ENCODE measurements around the gene MTX3.

The MTX3 gene

DNA sequence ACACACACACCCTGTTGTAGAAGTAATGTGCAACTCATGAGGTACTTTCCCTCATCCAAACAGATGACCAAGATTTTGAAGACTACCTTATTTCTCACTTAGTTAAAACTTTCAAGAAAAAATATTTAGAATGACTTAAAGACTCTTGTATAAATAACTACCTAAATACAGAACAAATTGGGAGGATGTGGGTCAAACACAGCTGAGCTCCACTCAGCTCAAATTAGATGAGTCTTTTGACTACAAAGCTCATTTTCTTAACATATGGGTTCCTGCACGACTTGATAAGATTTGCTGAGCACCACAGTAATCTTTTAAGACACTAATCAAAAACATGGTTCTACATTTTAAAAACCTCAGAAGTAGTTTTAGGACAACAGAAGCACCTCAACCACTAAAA lies 8.9 kb downstream of the MTX3 start:
- no peak for DNase-seq
- no peak for ATAC-seq

DNA sequence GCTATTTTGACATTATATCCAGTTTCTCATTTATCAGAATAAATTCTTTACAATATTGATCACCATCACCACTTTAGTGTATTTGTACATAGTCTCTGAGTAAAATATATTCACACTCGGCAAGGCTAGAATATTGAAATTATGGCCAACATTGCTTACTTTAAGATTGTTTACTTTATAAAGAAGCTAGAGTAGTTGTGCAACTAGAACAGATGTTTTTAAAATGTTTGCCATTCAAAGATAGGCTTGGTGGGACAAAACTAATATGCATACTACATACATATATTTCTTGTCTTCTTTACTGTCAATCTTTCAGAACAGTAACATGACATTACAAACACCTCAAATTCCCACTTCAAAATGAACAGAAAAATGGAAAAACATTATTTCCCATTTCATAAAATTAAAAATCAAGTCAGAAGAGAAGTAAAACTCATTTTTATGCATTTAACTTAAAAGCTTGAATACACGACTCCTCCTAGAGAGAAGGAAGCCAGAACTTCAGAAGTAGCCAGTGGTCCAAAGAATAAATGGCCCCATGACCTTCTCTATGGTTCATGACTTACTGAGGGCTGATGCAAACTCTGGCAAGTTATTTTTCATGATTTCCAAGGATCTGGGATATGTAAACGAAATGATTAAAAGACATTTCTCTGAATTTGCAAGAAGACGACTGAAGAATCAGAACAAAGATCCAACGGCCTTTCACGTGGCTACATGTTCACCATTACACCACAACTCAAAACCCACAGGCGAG lies 14.1 kb downstream of the MTX3 start:
- DNase-seq (no peak), ATAC-seq (no peak)

- no peak for DNase-seq
Measured at GRCh38 chr5:79975422-79975821, 15.6 kb downstream of the MTX3 start.

GRCh38 chr5:79974886-79975285 lies 16.2 kb downstream of the MTX3 start:
- DNase-seq (no peak), ATAC-seq (no peak)

More at GRCh38 chr5:79975422-79975821, 15.6 kb downstream of the MTX3 start:
- no peak for ATAC-seq

DNA sequence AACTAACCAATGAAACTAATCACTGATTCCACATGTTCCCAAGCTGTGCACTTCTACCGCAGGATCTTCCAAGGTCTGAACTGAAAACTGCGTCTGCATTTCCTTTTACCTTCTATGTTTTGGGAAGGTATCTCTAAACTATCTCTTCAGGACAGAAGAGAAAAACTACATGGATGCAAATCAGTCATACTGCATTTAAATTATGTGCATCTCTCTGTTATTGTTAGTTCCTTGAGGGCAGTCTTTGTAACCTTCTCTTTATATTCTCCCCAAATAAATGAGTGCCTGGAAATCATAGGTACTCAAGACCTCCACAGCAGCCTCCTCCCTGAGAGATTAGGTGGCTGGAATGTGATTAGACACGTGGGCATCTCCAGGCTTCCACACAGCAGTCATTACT lies 17.1 kb downstream of the MTX3 start:
- ATAC-seq = no peak
- no peak for DNase-seq

- ATAC-seq (no peak), DNase-seq (no peak)
Measured at GRCh38 chr5:79973511-79973910, 17.6 kb downstream of the MTX3 start.

GRCh38 chr5:79971156-79971555 lies 19.9 kb downstream of the MTX3 start:
- ATAC-seq (no peak), DNase-seq (no peak)

DNA sequence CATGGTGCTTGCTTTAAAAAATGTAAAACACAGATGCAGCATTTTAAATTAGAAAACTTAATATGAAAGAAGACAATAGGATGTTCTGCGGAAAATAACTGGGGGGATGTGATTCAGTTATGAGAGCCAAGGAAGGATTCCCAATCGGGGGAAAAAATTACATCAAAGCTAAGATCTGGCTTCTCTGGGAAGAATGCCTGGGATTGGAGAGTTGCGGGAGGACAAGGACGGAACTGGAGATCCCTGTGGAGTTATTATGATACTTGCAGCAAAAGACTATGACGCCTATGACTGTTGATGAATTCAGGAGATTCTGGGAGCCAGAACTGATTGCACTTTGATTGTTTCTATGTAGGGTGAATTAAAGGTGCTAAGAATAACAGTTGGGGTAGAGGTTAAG lies 24.6 kb downstream of the MTX3 start:
- ATAC-seq (no peak), DNase-seq (no peak)

DNA sequence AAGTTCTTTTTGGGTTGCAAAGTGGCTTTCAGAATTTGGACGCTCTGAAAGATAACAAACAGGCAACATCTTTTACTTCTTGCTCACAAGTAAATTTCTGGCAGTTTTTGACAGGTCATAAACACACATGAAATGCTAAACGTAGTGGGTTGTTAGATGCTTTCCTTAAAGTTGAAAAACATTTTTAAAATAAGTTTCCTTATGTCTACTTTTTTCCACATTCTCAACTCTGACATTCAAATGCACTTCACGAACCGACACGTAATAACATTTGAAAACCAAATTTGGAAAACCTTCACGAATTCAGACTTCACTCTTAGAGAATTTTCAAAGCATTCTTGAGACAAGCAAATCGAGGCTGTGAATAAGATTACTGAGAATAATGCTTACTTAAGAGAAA lies 26.9 kb downstream of the MTX3 start:
- ATAC-seq = no peak

DNA sequence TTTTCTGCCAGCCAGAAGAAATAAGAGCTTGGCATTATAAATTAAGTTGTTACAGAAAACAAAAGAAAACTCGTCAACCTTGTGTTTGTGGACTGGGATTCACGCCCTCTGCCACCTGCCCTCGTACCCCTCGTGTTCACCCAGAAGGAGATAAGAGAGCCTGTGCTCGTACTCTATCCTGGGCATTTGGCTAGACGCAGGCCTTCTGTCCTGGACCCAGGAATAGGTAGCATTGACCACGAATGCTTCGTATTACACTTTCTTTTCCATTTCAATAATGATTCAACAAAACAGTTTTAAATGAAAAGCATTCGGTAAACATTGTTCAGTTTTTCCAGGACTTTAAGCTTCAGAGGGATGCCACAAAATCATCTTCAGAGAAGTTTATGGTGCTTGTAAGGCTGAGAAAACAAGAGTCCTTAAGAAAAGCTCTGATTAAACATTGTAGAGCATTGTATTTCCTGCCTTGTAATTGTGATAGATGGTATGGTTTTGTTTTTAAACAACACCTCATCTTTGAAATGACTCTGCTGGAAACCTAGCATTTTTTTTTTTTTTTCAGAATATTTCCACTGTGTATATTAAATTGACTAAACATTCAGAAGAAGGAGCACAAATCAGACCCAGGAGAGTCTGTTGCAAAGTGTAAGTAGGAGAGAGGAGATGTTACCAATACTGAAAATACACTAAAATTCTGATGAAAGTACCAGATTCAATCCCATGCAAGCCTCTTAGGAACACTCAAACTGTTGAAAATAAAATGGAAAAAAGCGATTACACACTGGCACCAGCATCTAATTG lies 27.6 kb downstream of the MTX3 start:
- DNase-seq (no peak), ATAC-seq (peak; percentile 21)

More for the DNA sequence above, 26.9 kb downstream of the MTX3 start:
- no peak for DNase-seq

DNA sequence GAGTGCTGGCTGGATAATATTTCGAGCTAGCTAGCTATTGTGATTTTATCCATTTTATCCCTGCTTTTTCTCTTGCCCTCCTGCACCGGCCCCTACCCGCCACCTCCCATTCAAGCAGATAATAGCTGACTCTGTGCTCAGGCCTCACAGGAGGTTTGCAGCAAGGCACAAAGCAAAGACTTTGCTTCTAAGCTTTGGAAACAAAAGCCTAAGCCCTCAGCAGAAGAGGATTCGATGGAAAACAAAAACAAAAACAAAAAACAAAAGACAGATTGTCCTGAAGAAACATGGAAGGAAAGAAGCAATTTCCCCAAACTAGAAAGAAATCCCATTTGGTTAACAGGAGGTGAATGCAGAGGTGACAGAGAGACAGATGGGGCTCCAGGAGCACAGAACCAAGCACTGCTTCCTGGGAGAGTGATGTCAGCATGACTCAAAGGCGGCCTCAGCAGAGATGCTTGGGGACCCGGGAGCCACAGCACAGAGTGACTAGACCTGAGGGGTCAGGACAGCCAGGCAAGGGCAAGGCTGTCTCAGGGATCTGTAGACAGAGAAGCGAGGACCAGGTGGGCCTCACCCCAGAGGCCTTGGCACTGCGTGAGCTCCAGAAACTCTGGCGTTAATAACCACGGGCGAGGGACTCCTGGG lies 28.4 kb downstream of the MTX3 start:
- DNase-seq (peak; percentile 62), ATAC-seq (peak; percentile 97)

- no peak for DNase-seq
- ATAC-seq = no peak
Measured at GRCh38 chr5:79961716-79962574, 29.1 kb downstream of the MTX3 start.

GRCh38 chr5:79959407-79959806 lies 31.7 kb downstream of the MTX3 start:
- ATAC-seq = no peak
- no peak for DNase-seq

- DNase-seq = no peak
- no peak for ATAC-seq
Measured at GRCh38 chr5:79955941-79956670, 35.0 kb downstream of the MTX3 start.

DNA sequence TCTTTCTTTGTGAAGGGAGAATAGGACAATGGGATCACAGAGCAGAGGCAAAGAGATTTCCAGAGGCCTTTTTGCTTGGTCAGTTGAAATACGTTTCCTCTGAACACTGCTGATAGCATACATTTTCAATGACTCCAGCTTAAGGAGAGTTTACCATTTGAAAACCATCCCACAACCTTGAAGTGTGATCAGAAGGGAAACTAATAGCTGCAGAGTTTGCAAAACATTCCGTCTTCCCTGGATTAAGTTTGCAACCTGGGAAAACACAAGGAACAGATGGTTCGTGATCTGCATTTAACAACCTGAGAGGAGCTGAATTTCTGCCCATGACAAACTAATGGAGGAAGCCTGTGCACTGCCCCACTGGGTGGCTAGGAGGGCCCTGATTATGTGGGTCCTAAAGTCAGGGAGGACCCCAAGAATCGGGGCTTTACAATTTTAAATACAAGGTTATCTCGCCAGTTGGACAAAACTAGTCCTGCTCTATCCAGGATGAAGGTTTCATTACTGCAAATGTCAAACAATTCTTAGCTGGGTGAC lies 35.6 kb downstream of the MTX3 start:
- DNase-seq = no peak

GRCh38 chr5:79954620-79955019 lies 36.4 kb downstream of the MTX3 start:
- no peak for ATAC-seq
- DNase-seq = no peak

More for the DNA sequence above, 35.6 kb downstream of the MTX3 start:
- ATAC-seq = no peak

DNA sequence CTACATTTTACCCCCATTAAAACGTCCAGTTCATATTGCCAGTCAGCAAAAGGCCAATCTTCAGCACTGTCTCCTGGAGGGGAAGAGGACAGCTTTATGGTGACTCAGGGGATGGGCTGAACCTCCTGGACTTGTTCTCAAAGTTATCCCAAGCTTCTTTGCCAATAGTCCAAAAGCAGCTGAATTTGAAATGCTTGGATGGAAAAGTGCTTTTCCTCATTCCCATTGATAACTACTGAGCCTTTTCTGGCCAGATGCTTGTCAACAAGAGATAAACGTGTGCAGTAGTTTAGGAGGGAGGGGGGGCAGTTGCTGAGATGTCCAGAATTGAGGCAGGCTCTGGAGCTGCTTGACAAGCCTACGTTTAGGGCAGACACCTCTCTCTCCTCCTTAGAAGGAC lies 43.5 kb downstream of the MTX3 start:
- ATAC-seq (no peak), DNase-seq (no peak)

- DNase-seq = peak; percentile 10
- ATAC-seq = peak; percentile 79
Measured at GRCh38 chr5:79938468-79938867, 52.6 kb downstream of the MTX3 start.

GRCh38 chr5:79936646-79937216 lies 54.3 kb downstream of the MTX3 start:
- DNase-seq (no peak), ATAC-seq (no peak)

- DNase-seq = no peak
- no peak for ATAC-seq
Measured at GRCh38 chr5:79936002-79936645, 54.9 kb downstream of the MTX3 start.
